Measurements from ENCODE around the gene PDLIM4.
A peak's percentile ranks its signal among the peaks of the same experiment; 100 is the strongest.

The PDLIM4 gene

GRCh38 chr5:132253452-132254320 lies 3.8 kb upstream of the PDLIM4 start:
- DNase-seq (ENCODE audit: low read depth in 2 of 2) = no peak

DNA sequence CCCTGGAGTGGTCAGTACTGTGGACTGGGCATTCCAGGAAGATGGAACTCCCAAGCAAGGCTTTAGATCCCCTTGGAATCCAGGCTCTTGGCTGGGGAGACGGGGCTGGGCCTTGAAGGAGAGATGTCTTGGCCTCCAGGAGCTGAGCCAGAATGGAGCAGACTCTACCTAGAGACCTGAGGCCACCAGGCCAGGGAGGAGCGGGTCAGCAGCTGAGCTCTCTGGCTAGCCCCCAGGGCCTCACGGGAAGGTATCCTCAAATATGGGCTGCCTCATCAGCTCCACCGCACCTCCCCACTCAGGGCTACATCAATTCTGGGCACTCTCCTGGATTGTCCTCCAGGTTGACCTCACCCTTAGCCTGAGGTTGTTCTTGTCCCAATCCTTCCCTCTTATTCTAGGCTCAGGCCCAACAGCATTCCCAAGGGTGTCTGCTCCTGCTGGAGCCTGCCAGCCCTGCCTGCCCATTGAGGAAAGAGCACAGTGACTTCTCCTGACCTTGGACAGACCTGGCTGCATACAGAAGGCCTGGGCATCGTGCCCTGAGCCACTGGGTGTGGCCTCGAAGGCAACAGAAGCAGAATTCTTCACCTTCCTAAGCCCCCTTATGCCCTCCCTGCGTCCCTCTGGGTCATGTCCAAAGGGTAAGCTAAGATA lies 3.0 kb upstream of the PDLIM4 start:
- DNase-seq (ENCODE audit: low read depth in 2 of 2) = no peak

GRCh38 chr5:132256086-132256782 lies 1.3 kb upstream of the PDLIM4 start:
- no peak for DNase-seq (ENCODE audit: low read depth in 2 of 2)

DNA sequence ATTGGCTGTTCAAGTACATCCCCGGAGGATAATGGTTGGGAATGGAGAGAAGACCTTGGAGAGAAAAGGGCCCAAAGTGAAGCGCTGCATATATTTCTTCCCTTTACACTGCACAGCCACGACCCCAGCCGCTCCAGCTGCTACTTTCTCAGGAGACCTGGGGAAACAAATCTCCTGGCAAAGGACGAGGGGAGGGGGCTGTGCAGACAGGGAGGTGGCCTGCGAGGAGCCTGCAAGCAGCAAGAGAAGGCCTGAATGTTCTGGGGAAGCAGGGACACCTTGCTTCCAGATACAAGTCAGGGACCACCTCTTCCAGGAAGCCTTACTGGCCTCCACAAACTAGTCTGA lies 739 bp upstream of the PDLIM4 start:
- DNase-seq (ENCODE audit: low read depth in 2 of 2) = no peak

GRCh38 chr5:132258102-132259068 lies 889 bp downstream of the PDLIM4 start:
- no peak for DNase-seq (ENCODE audit: low read depth in 2 of 2)

DNA sequence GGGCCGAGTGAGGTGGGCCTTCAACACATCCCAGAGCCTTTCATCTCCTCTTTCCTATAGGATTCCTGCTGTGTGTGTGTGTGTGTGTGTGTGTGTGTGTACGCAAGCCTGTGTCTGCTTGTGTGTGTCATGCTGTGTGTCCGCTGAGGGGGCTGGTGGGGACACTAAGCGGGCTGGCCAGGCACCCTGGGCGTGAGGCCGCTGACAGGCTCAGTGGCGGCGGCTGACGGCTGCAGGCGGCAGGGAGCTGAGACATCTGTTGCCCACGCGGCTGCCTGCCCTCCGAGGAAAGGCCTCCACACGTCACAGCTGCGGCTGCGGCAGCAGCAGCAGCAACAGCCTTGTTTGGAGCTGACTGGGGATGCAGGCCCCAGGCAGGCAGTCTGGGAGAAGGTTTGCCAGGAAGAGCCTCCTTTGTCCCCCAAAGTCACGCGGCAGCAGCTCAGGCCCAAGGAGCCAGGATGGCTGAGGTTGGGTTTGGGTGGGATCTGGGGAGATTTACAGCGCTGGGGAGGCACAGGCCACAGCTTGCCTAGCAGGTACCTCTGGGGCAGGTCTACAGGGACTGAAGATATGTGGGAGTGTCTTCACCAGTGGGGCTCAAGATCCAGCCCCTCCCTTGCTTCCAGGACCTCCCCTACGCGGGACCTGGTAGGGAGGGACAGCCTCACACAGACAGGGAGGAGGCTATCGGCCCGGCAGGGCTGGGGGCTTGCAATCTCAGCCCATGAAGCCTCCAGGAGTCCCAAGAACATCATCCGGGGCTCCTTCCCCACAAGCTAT lies 1.8 kb downstream of the PDLIM4 start:
- DNase-seq (ENCODE audit: low read depth in 2 of 2) = no peak

DNA sequence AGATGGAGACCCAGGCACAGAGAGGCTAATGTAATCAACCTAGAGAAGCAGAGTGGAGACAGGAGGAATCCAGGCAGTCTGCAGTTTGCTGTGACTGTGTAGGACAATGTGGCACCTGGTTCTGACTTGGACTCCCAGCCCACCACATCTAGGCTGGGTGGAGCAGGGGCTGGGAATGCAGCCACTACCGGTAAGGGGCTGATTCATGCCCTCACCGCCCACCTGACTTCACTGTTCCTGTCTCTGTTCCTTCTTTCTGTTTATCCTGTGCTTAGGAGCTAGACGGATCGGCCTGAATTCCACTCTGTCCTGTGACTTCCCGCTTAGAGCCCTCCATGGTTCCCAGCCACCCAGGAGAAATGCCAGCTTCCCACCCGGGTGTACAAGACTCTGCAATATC lies 2.6 kb downstream of the PDLIM4 start:
- no peak for DNase-seq (ENCODE audit: low read depth in 2 of 2)

DNA sequence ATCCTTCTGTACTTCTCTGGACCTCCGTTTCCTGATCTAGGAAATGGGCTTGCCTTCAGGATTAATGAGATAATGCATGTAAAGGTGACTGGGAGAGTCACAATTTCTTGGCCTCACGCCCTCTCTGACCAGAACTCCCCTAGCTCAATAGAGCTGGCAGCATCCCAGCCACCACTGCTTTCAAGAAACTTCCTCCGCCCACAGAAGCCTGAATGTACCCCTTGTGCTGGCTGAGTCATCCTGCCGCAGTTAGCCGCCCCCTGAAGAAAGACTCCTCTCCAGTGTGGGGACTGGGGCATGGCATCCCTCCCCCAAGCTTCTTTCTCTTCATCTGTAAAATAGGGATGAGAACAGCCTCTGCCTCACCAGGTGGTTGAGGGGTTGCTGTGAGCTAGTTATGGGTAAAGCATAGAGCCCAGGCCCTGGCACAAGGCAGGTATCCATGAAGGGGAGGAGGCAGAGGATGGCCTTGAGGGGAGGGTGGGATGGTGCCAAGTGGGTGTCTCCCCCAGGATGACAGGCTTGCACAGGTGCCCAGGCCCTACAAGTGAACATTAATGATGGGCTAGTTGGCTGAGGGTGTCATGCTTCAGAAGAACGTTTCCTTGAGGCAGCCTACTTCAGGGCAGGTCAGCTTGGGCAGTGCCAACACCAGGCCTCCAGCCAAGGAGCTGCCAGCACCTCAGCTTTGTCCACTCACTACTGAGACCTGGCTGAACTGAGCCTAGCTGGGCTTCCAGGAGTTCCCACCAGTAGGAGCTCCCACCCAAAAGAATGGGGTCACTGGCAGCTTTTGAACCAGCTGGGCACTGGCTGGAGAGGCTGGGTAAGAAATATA lies 3.4 kb downstream of the PDLIM4 start:
- DNase-seq (ENCODE audit: low read depth in 2 of 2) = peak in 1 of 2 donors; percentile 32

DNA sequence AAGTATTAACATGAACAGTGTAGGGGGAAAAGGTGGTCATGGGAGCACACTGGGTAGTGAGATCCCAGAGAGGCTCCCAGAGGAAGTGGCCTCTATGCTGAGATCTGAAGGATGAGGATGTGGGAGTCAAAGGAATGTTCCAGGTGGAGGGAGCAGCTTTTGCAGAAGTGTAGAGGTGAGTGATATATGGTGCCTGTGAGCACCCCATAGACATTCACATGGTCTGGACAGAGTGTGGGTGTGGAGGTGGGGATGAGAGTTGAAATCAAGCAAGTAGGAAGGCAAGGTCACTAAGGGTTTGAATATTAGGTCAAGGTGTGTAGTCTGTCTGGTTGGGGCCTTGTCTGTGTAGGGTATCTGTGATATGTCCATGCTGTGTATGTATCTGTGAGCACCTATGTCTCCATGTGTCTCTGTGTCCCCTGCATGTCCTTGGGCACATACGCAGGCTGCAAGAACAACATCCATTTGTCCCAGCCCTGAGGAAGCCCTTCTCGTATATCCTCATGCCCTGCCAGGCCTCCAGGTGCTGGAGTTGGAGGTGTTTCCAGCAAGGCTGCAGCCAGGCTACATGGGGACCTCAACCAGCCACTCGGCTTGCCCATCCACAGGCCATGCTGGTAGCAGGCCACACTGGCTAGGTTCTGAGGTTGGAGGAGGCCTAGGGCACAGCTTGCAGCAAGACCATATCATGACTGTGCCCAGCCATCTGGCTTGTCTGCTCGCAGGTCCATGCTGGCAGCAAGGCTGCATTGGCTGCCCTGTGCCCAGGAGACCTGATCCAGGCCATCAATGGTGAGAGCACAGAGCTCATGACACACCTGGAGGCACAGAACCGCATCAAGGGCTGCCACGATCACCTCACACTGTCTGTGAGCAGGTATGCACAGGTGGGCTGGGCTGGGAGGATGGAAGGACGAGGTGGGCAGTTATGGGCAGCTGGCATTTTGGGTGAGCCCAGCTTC lies 4.7 kb downstream of the PDLIM4 start:
- DNase-seq (ENCODE audit: low read depth in 2 of 2) = no peak

DNA sequence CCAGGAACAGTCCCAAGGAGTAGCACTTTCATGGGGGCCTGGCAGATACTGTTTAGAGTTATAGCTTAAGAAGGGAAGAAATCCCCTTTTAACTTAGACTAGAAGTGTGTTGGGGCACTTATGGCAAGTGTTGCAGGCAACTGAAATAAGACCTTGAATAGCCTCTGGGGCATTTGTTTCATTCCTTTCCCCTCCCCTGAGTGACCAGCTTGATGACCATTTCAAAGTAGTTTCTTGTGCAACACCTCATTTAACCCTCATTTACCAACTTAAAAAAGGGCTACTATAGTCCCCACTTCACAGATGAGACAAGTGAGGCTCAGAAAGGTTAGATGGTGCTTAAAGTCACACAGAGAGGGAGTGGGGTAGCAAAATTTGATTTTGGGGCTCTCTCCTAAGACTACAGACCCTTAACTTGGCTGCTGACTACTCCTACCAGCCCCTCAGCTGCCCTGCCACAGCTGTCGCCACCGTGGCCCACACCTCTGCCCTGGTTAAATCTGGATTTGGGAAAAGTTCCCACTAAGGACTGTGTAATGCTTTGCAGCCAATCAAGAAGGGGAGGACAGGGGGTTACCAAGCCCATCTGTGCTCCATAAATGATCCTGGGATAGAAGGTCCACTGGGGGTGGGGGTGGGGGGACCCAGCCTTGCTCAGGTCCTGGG lies 5.5 kb downstream of the PDLIM4 start:
- no peak for DNase-seq (ENCODE audit: low read depth in 2 of 2)

GRCh38 chr5:132263548-132264261 lies 6.2 kb downstream of the PDLIM4 start:
- DNase-seq (ENCODE audit: low read depth in 2 of 2) = no peak

DNA sequence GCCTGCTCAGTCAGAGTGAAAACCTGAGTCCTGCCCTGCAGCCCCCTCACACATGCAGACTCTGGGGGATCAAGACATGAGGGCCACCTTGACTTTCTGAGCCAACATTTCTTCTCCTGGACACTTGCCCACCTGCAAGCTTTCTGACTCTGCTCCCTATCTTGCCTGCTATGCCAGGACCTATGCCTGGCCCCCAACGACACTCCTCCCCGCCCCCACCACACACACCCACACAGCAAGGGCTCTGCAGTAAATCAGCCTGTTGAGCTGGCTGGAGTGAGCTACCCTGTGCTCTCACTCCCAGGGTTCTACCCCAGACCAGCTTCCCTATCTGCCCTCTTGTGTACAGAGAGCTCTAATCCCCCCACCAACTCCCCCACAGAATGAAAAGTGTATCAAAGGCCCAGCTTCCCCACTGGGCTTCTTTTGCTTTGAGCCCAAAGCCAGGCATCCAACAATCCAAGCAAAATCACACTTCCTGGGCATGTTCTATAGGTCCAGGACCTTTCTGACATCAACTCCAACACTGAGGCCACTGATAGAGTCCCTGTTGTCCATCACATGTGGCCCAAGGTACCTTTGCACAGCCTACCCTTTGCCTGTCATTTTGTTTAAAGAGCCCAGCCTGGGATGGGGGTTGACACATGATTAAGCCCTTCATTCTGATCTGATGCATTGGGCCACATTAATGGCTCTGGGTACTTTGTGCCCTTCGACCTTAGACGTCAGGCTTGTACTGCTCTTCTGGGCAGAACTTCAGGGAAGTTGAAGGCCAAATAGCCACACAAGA lies 7.2 kb downstream of the PDLIM4 start:
- DNase-seq (ENCODE audit: low read depth in 2 of 2) = no peak

DNA sequence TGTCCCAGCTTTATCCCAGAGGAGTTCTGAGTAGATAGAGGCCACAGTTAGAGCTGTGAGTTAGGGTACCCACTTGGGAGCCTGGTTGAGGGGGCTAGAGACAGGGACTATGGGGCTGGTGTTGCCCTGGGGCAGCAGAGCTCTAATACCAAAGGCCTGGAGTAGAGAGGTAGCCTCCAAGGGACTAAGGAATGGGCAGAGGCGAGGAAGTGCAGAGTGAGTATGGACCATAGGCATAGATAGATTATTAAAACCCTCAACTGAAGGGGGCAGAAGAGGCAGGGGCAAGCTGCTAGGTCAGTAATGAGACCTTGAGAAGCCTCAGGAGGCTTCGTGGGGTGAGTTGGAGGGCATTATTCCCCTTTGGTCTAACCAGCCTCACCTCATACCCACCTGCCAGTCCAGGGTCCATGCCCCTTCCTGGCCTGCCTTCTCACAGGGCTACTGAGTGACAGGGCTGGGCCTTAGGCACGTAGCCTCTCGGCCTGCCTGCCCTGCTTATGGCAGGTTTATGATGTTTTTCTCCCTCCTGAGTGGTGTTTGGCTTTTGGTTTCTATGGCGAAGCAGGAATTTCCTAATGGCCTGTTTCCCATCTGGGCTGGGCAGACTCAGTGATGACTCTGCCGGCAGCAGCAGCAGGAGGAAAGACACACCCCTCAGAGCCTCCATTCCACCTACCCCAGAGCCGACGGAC lies 8.0 kb downstream of the PDLIM4 start:
- DNase-seq (ENCODE audit: low read depth in 2 of 2) = no peak

GRCh38 chr5:132266031-132266835 lies 8.7 kb downstream of the PDLIM4 start:
- no peak for DNase-seq (ENCODE audit: low read depth in 2 of 2)

DNA sequence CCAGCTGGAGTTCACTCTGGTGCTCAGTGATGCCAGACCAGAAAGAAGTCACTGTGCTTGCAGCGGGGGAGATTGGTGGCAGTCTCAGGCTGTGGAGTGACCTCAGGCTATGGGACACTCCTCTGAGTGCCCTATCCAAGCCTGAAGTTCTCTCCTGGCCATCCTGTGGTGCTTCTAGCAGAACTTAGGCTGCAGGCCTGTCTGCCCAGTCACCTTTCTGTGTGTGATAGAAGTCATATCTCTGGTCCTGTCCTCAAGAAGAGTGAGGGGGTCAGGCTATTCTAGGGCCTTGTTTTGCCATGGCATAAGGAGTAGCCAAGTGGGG lies 9.3 kb downstream of the PDLIM4 start:
- no peak for DNase-seq (ENCODE audit: low read depth in 2 of 2)
